DOHH2 (cell line): ENCODE measurements around the gene CYB561.

Experiments
- CTCF ChIP-seq: fragments of 200-600 bp; sonication (generic); IDR thresholded peaks from one replicate; pipeline ENCODE4 v1.5.1; 2014; ENCODE audit warnings: antibody characterized with exemption, mild to moderate bottlenecking, low read depth, low read length; ENCODE audit not compliant: poor library complexity, severe bottlenecking
- EZH2phosphoT487 ChIP-seq: fragments of 200-600 bp; sonication (generic); IDR thresholded peaks from 2 replicates; pipeline ENCODE4 v1.6.1; 2017; ENCODE audit warnings: borderline replicate concordance, mild to moderate bottlenecking, antibody characterized with exemption, low read length, moderate library complexity, mixed read lengths

GRCh38 chr17:63399856-63400255 lies 46.2 kb downstream of the CYB561 start:
- TF ChIP-seq CTCF (no peak), EZH2phosphoT487 (no peak)
